HepG2 (cell line): ENCODE data around the gene B4GALT2. TPM values are rescaled to one million over a fixed set of nuclear protein-coding genes. Genes with fewer than 3 reads are reported as not detected.
A peak's percentile ranks its signal among the peaks of the same experiment; 100 is the strongest.

Experiments
- ATAC-seq: fragments of 200-7000 bp; cut with Tn5 transposase; 3 replicates; pipeline ENCODE4 v1.9.1; 2020; ENCODE audit warnings: mild to moderate bottlenecking, moderate library complexity
- BruUV-seq: library from RNA; stranded (reverse); fragments of 400-500 nt; replicated peaks from 2 replicates; lab custom pipeline; 2021; lab: Mats Ljungman, UMichigan
- CTCF ChIA-PET: fragments of 300-600 bp; formaldehyde crosslinking; extraction: SDS; loops from one replicate; lab custom pipeline; 2021; ENCODE audit warnings: low total read pairs, inconsistent platforms, low intra/inter-chr PET ratio; lab: Yijun Ruan, JAX
- POLR2A ChIA-PET: fragments of 350-600 bp; sonication (Branson Sonifier 250); formaldehyde crosslinking; loops from one replicate; lab custom pipeline; 2020; ENCODE audit warnings: antibody characterized with exemption, inconsistent platforms; lab: Yijun Ruan, JAX
- DNase-seq: peaks from one replicate; pipeline ENCODE4 v3.0.0-alpha.2; 2015; ENCODE audit warnings: low spot score
- FAIRE-seq: peaks from 3 replicates; lab custom pipeline; 2011; peaks lifted over from hg19 to GRCh38; lab: Jason Lieb, UNC
- H2AFZ ChIP-seq: one replicate; pipeline ENCODE4 v1.6.1; 2011; ENCODE audit warnings: low read length, inconsistent platforms
- H3K27ac ChIP-seq: fragments of 300-600 bp; 3 replicates; pipeline ENCODE4 v1.8.0; 2011; ENCODE audit warnings: mixed run types, mild to moderate bottlenecking, mixed read lengths, low read length, inconsistent platforms; ENCODE audit not compliant: insufficient read depth; ENCODE audit errors: extremely low read length
- H3K27me3 ChIP-seq, 2 experiments: fragments of 200-600 bp in 1 of 2; 2 replicates in 1 of 2; 3 replicates in 1 of 2; pipeline versions ENCODE4 v1.6.0 to v1.8.0; 2011; ENCODE audit warnings: low read length in 2 of 2, mild to moderate bottlenecking in 2 of 2, moderate library complexity in 2 of 2, inconsistent platforms in 1 of 2; ENCODE audit not compliant: insufficient read depth in 2 of 2, control insufficient read depth in 1 of 2
- H3K36me3 ChIP-seq, 2 experiments: fragments of 200-600 bp in 1 of 2; replicated peaks in 1 of 2; 2 replicates in 1 of 2; 3 replicates in 1 of 2; pipeline versions ENCODE4 v1.5.1 to v1.8.0; 2011; ENCODE audit warnings: low read length in 2 of 2, inconsistent platforms in 1 of 2; ENCODE audit not compliant: insufficient read depth in 2 of 2, control insufficient read depth in 1 of 2
- H3K4me1 ChIP-seq: 2 replicates; pipeline ENCODE4 v1.5.1; 2012; ENCODE audit warnings: low read length, inconsistent platforms; ENCODE audit not compliant: insufficient read depth
- H3K4me2 ChIP-seq: 2 replicates; pipeline ENCODE4 v1.6.0; 2011; ENCODE audit warnings: low read depth, low read length, inconsistent platforms
- H3K4me3 ChIP-seq, 3 experiments: fragments of 200-600 bp in 1 of 3; sonication (generic), shearing (Covaris generic) in 1 of 3; replicated peaks in 1 of 3; 2 replicates each; pipeline ENCODE4 v1.5.1; 2011 to 2016; ENCODE audit warnings: low read length in 3 of 3, inconsistent platforms in 2 of 3, low read depth in 2 of 3, mild to moderate bottlenecking in 2 of 3, control low read depth in 1 of 3, mixed read lengths in 1 of 3; ENCODE audit not compliant: insufficient read depth in 1 of 3
- H3K79me2 ChIP-seq: one replicate; pipeline ENCODE4 v1.6.1; 2011; ENCODE audit warnings: low read length, inconsistent platforms; ENCODE audit not compliant: insufficient read depth
- H3K9ac ChIP-seq: 2 replicates; pipeline ENCODE4 v1.6.0; 2011; ENCODE audit warnings: mild to moderate bottlenecking, low read depth, low read length, inconsistent platforms; ENCODE audit not compliant: insufficient read depth
- H3K9me3 ChIP-seq: 2 replicates; pipeline ENCODE4 v1.5.1; 2012; ENCODE audit warnings: mild to moderate bottlenecking, low read length
- H4K20me1 ChIP-seq: 2 replicates; pipeline ENCODE4 v1.6.0; 2011; ENCODE audit warnings: inconsistent platforms, mild to moderate bottlenecking, low read length, moderate library complexity; ENCODE audit not compliant: insufficient read depth
- AGO2 ChIP-seq: fragments of 200-400 bp; formaldehyde crosslinking; optimal IDR thresholded peaks from 2 replicates; pipeline ENCODE3; 2017; ENCODE audit warnings: mild to moderate bottlenecking, low read depth, low read length, moderate library complexity
- BATF2 ChIP-seq: sonication (generic); formaldehyde crosslinking; IDR thresholded peaks from 2 replicates; pipeline ENCODE4 v1.8.0; 2022; ENCODE audit warnings: mild to moderate bottlenecking, missing genetic modification reagents, moderate library complexity
- GABPA ChIP-seq, 2 experiments: IDR thresholded peaks; 2 replicates each; pipeline ENCODE4 v1.6.1; 2011 to 2016; ENCODE audit warnings: low read depth in 2 of 2, low read length in 1 of 2, missing biosample characterization in 1 of 2, missing genetic modification characterization in 1 of 2
- TBL1XR1 ChIP-seq: fragments of 150-350 bp; IDR thresholded peaks from 2 replicates; pipeline ENCODE4 v1.6.1; 2014; ENCODE audit warnings: borderline replicate concordance, low read length; ENCODE audit not compliant: partially characterized antibody
- ZBTB38 ChIP-seq: sonication (generic); formaldehyde crosslinking; IDR thresholded peaks from 2 replicates; pipeline ENCODE4 v1.5.1; 2020; ENCODE audit warnings: mild to moderate bottlenecking, missing genetic modification reagents
- ZFY ChIP-seq: sonication (generic); formaldehyde crosslinking; IDR thresholded peaks from 2 replicates; pipeline ENCODE4 v1.4.0; 2020; ENCODE audit warnings: missing genetic modification reagents
- ZKSCAN1 ChIP-seq: fragments of 150-350 bp; IDR thresholded peaks from 2 replicates; pipeline ENCODE4 v1.6.1; 2014; ENCODE audit warnings: low read length
- WGBS: methylation state at CpG from one replicate; pipeline ENCODE4 v1.1.6; 2017; ENCODE audit warnings: low lambda C conversion rate; 5-methylcytosine and 5-hydroxymethylcytosine counted together
- in situ Hi-C: cut with HindIII; loops from 2 replicates; pipeline ENCODE4 v1.10.0; 2017; ENCODE audit warnings: low pct_unique_long_range_greater_than_20kb; ENCODE audit not compliant: extremely low pct_ligation_motif_present
- intact Hi-C: fragments of 100-400 bp; cut with micrococcal nuclease; formaldehyde crosslinking; loops from one replicate; pipeline ENCODE4 v1.10.0; 2022; ENCODE audit not compliant: unreplicated experiment
- polyA plus RNA-seq, 8 experiments: library from polyadenylated mRNA; depleted of rRNA in 3 of 8; stranded (reverse) in 7 of 8; unstranded in 1 of 8; fragments of >200 nt; fragmentation: Illumina TruSeq in 4 of 8; extraction: Trizol in 4 of 8; gene quantifications; 2 replicates each; pipeline versions ENCODE4 v1.2.1 to v1.2.3, GENCODE V29; 2011 to 2016; ENCODE audit warnings: low read depth in 4 of 8, missing spikeins in 1 of 8, mixed read lengths in 1 of 8; ENCODE audit not compliant: insufficient read depth in 1 of 8
- total RNA-seq, 5 experiments: library from RNA; depleted of rRNA; stranded (reverse); fragments of >200 nt; fragmentation: Illumina TruSeq; extraction: Trizol; gene quantifications; 2 replicates each; pipeline ENCODE4 v1.2.3, GENCODE V29; 2016; ENCODE audit warnings: low read depth in 1 of 5

The B4GALT2 gene
- total and polyA plus RNA-seq, 2 of the 13 experiments (the other 11 are each of a cell fraction or from before 2014, with no cell fraction given) = 41.9 to 78.0 TPM

- no peaks in the 10 kb centered on the region for H3K9me3 ChIP-seq
- WGBS = 96% methylated on average over 20 of the region's 20 CpGs
- H3K27me3 ChIP-seq = no peaks in the 10 kb centered on the region
- ChIA-PET CTCF (no interaction called here), POLR2A (no interaction called here)
- peak; percentile 36 for TF ChIP-seq AGO2
- no peak for TF ChIP-seq ZBTB38 (CRISPR knock-in tag)
- H2AFZ ChIP-seq = no peak overlapping the region
- peaks cover 0 to 12% of the 10 kb centered on the region in 2 experiments; a peak in 3 of 5 replicates for H3K36me3 ChIP-seq
- in situ Hi-C loops = no loop called here
- no peaks in the 10 kb centered on the region for H4K20me1 ChIP-seq
- no peak overlapping the region for H3K4me3 ChIP-seq
- no TSS peak for BruUV-seq
- no peaks in the 10 kb centered on the region for H3K79me2 ChIP-seq
- FAIRE-seq = no peak
- intact Hi-C loops = no loop called here
- no peak for DNase-seq
- H3K4me2 ChIP-seq = no peak overlapping the region
- H3K4me1 ChIP-seq = peaks cover 34% of the 10 kb centered on the region
- ATAC-seq = no peak
- H3K27ac ChIP-seq = no peak overlapping the region
- H3K9ac ChIP-seq = no peak overlapping the region
These were observed 37.9 kb downstream of the B4GALT2 start for GRCh38 chr1:44016890-44017400.

GRCh38 chr1:44019466-44019948, 40.5 kb downstream of the B4GALT2 start:
- FAIRE-seq = no peak
- POLR2A ChIA-PET = no interaction called here
- no peaks in the 10 kb centered on the region for H3K9me3 ChIP-seq
- TF ChIP-seq ZKSCAN1 (no peak), BATF2 (CRISPR knock-in tag) (no peak), TBL1XR1 (no peak), ZFY (CRISPR knock-in tag) (no peak), GABPA (IDR thresholded peaks at IDR 0.05; ENCODE audit: low read depth, low read length) (no peak), GABPA (CRISPR knock-in tag; IDR thresholded peaks at IDR 0.05; ENCODE audit: low read depth) (no peak), AGO2 (peak; percentile 44)
- TF ChIP-seq, all 625 proteins: peak for 1
- ATAC-seq = no peak
- no peaks in the 10 kb centered on the region for H3K79me2 ChIP-seq
- H3K36me3 ChIP-seq = peaks cover 3 to 22% of the 10 kb centered on the region in 2 experiments; a peak in 3 of 5 replicates
- CTCF ChIA-PET = no interaction called here
- no peaks in the 10 kb centered on the region for H3K27me3 ChIP-seq
- H3K4me3 ChIP-seq = no peak overlapping the region
- no peak overlapping the region for H2AFZ ChIP-seq
- in situ Hi-C loops = no loop called here
- intact Hi-C loops = no loop called here
- H3K27ac ChIP-seq = no peak overlapping the region
- DNase-seq = no peak
- H3K4me1 ChIP-seq = peaks cover 13% of the 10 kb centered on the region
- no peak overlapping the region for H3K4me2 ChIP-seq
- H4K20me1 ChIP-seq = no peaks in the 10 kb centered on the region
- H3K9ac ChIP-seq = no peak overlapping the region
- BruUV-seq = no TSS peak
- WGBS = 96% methylated on average over 8 of the region's 13 CpGs
